LNCaP clone FGC (cell line): ENCODE measurements around the gene CAPN14.

Experiments
- DNase-seq: peaks from one replicate; pipeline ENCODE4 v3.0.0-alpha.2; 2011; ENCODE audit warnings: low read depth
- H3K4me3 ChIP-seq: 2 replicates; pipeline ENCODE4 v1.5.1; 2011; ENCODE audit warnings: mild to moderate bottlenecking, low read depth, low read length, control low read depth
- CTCF ChIP-seq: IDR thresholded peaks from 2 replicates; pipeline ENCODE4 v1.5.1; 2012; ENCODE audit warnings: mild to moderate bottlenecking; ENCODE audit not compliant: control insufficient read depth, insufficient read depth; ENCODE audit errors: extremely low read depth

The CAPN14 gene

GRCh38 chr2:31217465-31218200 is at the start of gene CAPN14:
CAPN14 (minus strand) TSS chr2:31217515; CDS start chr2:31205447, 12,068 bp downstream.
- no peak for DNase-seq
- H3K4me3 ChIP-seq: no peak within 1 kb of the TSS
- no peak for TF ChIP-seq CTCF

DNA sequence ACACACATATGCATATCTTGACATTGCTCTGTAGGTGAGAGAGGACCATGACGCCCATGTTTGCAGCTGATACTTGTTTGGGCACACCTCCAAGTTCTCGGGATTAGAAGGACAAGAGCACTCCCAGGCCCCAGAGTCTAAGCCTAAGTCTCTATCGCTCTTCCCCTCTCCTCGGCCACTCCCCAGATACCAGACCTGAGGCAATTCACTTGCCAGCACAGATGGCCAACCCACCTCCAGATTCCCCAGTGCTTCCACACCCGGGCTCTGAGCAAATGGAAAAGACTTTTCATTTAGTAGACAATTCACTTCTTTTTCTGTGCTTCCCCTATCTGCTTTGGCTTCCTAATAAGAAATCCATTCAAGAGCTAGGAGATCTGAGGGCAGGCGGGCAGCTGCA is 49.5 kb upstream of the CAPN14 start:
- H3K4me3 ChIP-seq: no peak overlapping the region
- DNase-seq: no peak
- no peak for TF ChIP-seq CTCF

DNA sequence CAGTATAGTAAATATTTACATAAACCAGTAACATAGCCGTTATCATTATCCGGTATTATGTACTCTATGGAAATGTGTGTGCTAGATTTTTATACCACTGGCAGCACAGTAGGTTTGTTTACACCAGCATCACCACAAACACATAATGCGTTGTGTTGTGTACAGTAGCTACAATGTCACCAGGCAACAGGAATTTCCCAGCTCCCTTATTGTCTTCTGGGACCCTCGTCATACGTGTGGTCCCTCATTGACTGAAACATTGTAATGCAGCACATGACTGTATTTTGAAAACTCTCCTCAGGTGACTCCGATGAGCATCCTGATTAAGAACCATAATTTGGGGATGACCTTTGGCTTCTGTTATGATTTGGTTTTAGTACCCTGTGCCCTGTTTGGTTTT is 47.9 kb upstream of the CAPN14 start:
- no peak for DNase-seq
- no peak overlapping the region for H3K4me3 ChIP-seq
- no peak for TF ChIP-seq CTCF

DNA sequence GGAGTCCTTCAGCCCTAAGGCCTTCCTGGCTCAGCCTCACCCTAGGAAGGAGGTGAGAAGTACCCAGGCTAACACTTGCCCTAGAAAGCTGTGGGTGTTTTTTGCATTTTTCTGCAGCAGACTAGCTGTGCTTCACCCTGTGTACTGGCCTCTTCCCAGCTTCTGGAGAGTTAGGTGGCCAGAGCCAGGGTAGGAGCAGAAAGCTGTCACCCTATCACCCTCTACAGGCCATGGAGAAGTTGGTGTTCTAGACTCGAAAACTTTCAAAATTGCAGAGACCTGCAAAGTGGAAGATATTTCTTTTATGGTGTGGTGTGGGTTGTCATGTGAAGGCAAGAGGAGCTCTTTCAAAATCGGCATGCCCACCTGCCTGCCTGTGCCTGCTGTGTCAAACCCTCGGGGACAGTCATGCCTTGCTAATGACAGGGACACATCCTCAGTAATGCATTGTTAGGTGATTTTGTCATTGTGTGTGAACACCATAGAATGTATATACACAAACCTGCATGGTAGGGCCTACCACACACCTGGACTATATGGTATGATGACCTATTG is 46.4 kb upstream of the CAPN14 start:
- no peak for DNase-seq
- H3K4me3 ChIP-seq: no peak overlapping the region
- TF ChIP-seq CTCF: peak; percentile 33; the same call in 1 of the 2 replicates

DNA sequence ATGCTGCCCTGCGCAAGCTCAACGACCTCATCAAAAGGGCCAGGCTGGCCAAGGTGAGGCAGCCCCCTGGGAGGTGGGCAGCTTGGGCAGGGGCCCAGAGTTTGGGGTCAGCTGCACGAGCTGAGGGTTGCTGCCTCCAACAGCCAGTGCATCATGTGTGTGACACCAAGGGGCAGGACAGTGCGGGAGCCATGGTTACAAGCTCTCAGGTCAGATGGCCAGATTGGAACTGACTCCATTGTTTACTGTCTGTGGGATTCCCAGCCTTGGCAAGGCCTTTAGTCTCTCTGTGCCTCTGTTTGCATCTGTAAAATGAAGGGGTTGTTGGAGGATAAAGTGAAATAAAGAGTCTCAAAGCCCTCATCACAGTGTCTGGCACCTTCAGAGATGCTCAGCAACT is 43.6 kb upstream of the CAPN14 start:
- TF ChIP-seq CTCF: no peak
- no peak overlapping the region for H3K4me3 ChIP-seq
- no peak for DNase-seq

- DNase-seq: no peak
- TF ChIP-seq CTCF: no peak
- no peak overlapping the region for H3K4me3 ChIP-seq
Measured at GRCh38 chr2:31259075-31259474, 41.8 kb upstream of the CAPN14 start.

DNA sequence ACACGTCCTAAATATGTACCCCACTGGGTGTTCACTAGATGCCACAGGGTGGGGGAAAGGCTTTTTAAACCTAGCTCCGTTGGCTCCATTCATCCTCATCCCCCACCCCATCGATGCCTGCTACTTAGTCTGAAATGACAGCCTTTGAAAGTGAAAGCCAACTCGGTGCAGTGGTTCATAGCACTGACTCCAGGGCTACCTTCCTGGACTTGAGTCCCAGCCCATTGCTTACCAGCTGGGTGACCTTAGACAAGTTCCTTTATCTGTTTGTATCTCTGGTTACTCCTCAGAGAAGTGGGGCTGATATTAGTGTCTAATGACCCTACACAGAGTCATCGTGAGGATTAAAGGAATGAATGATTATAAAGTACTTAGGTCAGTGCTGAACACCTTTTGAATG is 41.0 kb upstream of the CAPN14 start:
- no peak for TF ChIP-seq CTCF
- DNase-seq: no peak
- no peak overlapping the region for H3K4me3 ChIP-seq
